GF-D8 (cell line): ENCODE measurements around the gene PPDPF.
"Not testable (repeated sequence)": the region's sequence is repeated elsewhere in the genome, so short reads cannot be mapped to it uniquely, and the experiment has no call there.

Experiments used
- DNase-seq: peaks from one replicate; lab custom pipeline; 2025; lab: John Stamatoyannopoulos, UW

The PPDPF gene

GRCh38 chr20:63565021-63565698, 44.6 kb downstream of the PPDPF start:
- DNase-seq = no peak

DNA sequence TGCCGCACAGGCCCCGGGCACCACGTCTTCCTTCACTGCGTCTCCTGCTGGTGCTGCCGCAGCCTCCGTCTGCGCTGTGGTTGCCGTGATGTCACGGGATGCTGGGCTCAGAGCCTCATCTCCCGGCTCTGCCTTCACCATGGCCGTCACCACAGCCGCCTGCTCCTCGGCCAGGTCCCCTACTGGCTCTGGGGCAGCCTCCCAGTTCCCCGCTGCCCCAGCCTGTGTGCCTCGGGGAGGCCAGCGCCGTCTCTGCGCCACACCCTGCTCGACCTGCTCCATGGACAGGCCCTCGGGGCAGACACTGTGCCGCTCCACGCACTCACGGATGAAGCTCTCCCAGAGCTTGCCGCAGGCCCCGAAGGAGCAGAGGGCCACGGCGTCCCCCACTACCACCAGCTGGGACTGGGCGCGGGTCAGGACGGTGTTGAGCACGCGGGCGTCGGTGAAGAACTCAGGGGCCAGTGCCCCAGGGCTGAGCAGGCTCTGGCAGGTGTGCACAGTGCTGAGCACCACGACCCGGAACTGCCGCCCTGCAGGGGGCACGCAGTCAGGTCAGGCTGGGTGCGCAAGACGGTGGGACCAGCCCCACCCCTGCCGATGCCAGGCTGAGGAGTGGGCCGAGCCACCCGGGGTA, 45.3 kb downstream of the PPDPF start:
- no peak for DNase-seq

GRCh38 chr20:63566395-63567135, 46.0 kb downstream of the PPDPF start:
- no peak for DNase-seq

DNA sequence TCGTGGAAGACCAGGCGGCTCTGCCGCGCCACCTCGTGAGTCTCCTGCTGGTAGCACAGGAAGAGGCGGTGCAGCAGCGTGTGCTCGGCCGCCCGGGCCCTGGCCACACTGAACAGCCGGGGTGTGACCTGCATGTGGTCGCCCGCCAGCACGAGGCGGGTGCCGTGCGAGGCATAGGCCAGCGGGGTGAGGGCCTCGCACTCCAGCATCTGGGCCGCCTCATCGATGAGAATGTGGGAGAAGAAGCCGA, 46.5 kb downstream of the PPDPF start:
- peak; percentile 62 for DNase-seq

DNA sequence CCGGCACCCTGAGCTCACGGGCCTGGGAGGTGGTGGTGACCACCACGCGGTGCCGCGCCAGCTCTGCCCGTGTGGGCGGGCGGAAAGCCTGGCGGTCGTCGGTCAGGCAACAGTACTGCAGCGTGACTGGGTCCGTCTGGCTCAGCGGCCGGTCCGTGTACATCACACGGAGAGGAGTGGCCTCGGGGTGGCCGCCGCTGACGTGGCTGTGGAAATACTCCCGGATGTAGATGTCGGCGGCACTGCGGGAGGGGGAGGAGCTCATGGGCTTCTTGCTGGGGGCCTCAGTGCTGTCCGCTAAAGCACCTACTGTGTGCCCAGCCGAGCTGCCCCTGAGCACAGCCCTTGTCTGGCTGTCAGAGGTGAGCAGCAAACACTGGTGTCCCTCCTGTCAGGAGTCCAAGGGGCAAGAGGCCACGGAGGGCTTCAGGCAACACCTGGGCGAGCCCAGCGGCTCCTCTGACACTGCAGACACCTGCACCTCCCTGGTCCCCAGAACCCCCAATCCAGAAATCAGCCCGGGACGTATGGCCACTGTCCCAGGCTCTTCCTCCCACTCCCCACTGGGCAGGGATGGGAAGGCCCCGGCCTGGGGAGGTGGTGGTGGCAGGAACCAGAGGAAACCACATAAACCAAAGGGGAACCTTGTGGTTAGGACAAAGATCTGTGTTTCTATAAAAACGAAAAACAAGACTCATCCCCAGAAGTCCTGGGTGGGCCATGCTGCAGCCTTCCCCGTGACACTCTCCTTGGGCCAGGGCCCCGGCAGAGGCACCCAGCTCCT, 47.0 kb downstream of the PPDPF start:
- DNase-seq = peak; percentile 76

GRCh38 chr20:63568170-63568981, 47.8 kb downstream of the PPDPF start:
- DNase-seq = no peak

- DNase-seq = no peak
These were observed 48.7 kb downstream of the PPDPF start for GRCh38 chr20:63568986-63569949.

DNA sequence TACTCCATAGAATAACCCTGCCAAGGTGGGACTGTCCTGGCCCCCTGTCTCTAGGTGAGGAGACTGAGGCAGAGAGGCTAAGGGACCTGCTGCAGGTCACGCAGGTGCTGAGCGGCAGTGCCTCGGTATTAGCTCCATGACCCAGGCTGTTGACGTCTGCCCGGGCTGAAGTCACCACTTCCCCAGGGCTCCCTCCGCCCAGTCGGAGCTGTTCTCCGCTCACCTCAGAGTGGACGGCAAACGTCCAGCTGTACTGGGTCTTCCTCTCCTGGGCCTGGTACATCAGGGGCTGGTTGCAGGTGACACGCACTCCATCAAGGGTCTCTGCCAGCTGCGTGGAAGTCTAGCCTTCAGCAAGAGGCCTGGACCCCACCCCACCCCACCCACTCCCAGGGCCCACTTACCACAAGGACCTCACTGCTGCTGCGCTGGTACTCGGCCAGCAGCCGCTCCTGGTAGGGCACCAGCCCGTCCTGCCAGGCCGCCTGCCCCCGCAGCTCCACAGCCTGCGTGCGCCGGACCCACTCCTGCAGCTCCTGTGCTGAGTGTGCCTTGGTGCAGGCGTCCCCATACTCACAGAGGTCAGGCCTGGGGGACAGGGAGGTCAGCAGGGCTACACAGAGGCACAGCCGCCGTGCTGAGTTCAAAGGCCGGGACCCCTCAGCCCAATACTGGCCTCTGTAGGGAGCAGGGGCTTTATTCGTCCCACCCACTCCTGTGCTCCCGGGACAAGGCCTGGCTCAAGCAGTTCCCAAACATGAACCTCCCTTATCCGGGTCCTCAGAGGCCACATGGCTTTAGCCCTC, 49.9 kb downstream of the PPDPF start:
- no peak for DNase-seq

- DNase-seq = not testable (repeated sequence)
These were observed 50.5 kb downstream of the PPDPF start for GRCh38 chr20:63571087-63571478.
